ENCODE measurements around the gene PDE4DIP.
"Not testable (repeated sequence)": the region's sequence is repeated elsewhere in the genome, so short reads cannot be mapped to it uniquely, and the experiment has no call there.

Gene PDE4DIP

GRCh38 chr1:148918836-148919447, 74.7 kb downstream of the PDE4DIP start:
- DNase-seq (ENCODE audit: low read depth in 1 of 2, low spot score in 1 of 2) = not testable (repeated sequence)

- not testable (repeated sequence) for DNase-seq (ENCODE audit: low read depth in 1 of 2, low spot score in 1 of 2)
Observed at GRCh38 chr1:148921047-148921446, 76.8 kb downstream of the PDE4DIP start.

- not testable (repeated sequence) for DNase-seq (ENCODE audit: low read depth in 1 of 2, low spot score in 1 of 2)
Observed at GRCh38 chr1:148923798-148924197, 79.6 kb downstream of the PDE4DIP start.

- DNase-seq (ENCODE audit: low read depth in 1 of 2, low spot score in 1 of 2) = not testable (repeated sequence)
Observed at GRCh38 chr1:148927645-148928044, 83.4 kb downstream of the PDE4DIP start.

- DNase-seq (ENCODE audit: low read depth in 1 of 2, low spot score in 1 of 2) = not testable (repeated sequence)
Observed at GRCh38 chr1:148929253-148929652, 85.0 kb downstream of the PDE4DIP start.

- not testable (repeated sequence) for DNase-seq (ENCODE audit: low read depth in 1 of 2, low spot score in 1 of 2)
Observed at GRCh38 chr1:148935381-148936002, 91.3 kb downstream of the PDE4DIP start.

- DNase-seq (ENCODE audit: low read depth in 1 of 2, low spot score in 1 of 2) = not testable (repeated sequence)
Observed at GRCh38 chr1:148942906-148943305, 98.7 kb downstream of the PDE4DIP start.

GRCh38 chr1:148945130-148945529, 100.9 kb downstream of the PDE4DIP start:
- DNase-seq (ENCODE audit: low read depth in 1 of 2, low spot score in 1 of 2) = not testable (repeated sequence)

GRCh38 chr1:148948768-148949167, 104.5 kb downstream of the PDE4DIP start:
- not testable (repeated sequence) for DNase-seq (ENCODE audit: low read depth in 1 of 2, low spot score in 1 of 2)

GRCh38 chr1:148951336-148952227, 107.4 kb downstream of the PDE4DIP start:
- DNase-seq (ENCODE audit: low read depth in 1 of 2, low spot score in 1 of 2) = peak; percentile 39 to 50

- DNase-seq (ENCODE audit: low read depth in 1 of 2, low spot score in 1 of 2) = peak in 1 of 2 donors; percentile 49
Observed at GRCh38 chr1:148952253-148952937, 108.2 kb downstream of the PDE4DIP start.

GRCh38 chr1:148952938-148953616, 108.8 kb downstream of the PDE4DIP start:
- not testable (repeated sequence) for DNase-seq (ENCODE audit: low read depth in 1 of 2, low spot score in 1 of 2)

- not testable (repeated sequence) for DNase-seq (ENCODE audit: low read depth in 1 of 2, low spot score in 1 of 2)
Observed at GRCh38 chr1:148953730-148954129, 109.5 kb downstream of the PDE4DIP start.

- not testable (repeated sequence) for DNase-seq (ENCODE audit: low read depth in 1 of 2, low spot score in 1 of 2)
Observed at GRCh38 chr1:148958343-148958742, 114.1 kb downstream of the PDE4DIP start.

GRCh38 chr1:148960212-148961000, 116.2 kb downstream of the PDE4DIP start:
- not testable (repeated sequence) for DNase-seq (ENCODE audit: low read depth in 1 of 2, low spot score in 1 of 2)

GRCh38 chr1:148962127-148962857, 118.1 kb downstream of the PDE4DIP start:
- DNase-seq (ENCODE audit: low read depth in 1 of 2, low spot score in 1 of 2) = not testable (repeated sequence)

GRCh38 chr1:148966084-148966483, 121.9 kb downstream of the PDE4DIP start:
- not testable (repeated sequence) for DNase-seq (ENCODE audit: low read depth in 1 of 2, low spot score in 1 of 2)

GRCh38 chr1:148967580-148967979, 123.4 kb downstream of the PDE4DIP start:
- not testable (repeated sequence) for DNase-seq (ENCODE audit: low read depth in 1 of 2, low spot score in 1 of 2)

GRCh38 chr1:148968682-148969081, 124.5 kb downstream of the PDE4DIP start:
- not testable (repeated sequence) for DNase-seq (ENCODE audit: low read depth in 1 of 2, low spot score in 1 of 2)
